SKM-1 (cell line): Measurements from ENCODE around the gene CRACDL.

Experiments used
- DNase-seq: peaks from one replicate; lab custom pipeline; 2025; ENCODE audit not compliant: unreplicated experiment; lab: John Stamatoyannopoulos, UW

Gene CRACDL

DNA sequence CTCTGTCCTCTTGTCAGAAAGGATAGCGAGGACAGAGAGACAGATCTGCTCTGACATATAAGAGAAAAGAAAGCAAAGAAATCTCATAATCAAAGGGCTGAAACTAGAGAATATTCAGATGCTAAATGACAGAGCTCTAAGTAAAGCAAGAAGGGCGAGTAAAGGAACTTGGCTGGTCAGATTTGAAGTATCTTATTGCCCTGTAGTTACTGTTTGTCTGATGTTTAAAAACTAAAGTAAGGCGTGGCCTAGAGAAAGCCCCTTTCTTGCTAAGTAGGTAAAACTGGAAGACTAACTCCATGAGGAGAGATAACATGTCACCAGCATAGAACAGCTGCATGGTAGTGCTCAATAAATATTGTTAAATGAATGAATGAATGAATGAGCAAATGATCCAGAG is 70.0 kb downstream of the CRACDL start:
- DNase-seq, result no peak

- DNase-seq, result no peak
Observed at GRCh38 chr2:98861601-98862000, 74.4 kb downstream of the CRACDL start.

DNA sequence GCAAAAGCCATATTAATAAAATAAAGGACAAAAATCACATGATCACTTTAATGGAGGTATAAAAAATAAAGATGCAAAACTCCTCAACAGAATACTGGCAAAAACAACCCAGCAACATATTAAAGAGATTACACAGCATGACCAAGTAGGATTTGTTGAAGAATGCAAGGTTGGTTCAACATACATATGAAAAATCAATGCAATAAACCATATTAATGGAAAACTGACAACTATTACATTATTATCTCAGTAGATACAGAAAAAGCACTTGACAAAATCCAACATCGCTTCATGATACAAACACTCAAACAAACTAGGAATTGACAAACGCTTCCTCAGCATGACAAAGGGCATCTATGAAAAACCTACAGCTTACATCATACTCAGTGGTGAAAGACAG is 76.7 kb downstream of the CRACDL start:
- no peak for DNase-seq

DNA sequence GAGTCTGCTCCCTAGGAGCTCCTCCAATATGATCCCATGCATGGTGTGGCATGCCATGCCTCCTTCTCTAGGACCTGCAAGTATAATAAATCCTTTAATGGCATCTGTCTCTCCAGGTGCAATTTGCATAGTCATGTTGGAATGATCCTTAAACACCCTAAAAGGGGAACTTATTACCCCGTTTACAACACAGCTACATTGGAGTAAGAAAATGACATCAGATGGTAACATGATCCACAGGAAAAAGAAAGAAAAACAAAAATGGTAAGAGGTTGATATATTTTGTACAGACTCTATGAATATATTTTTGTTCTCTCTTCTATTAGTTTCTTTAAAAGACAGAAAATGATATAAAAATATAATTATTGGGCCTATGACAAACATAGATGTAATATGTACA is 79.0 kb downstream of the CRACDL start:
- DNase-seq, result no peak

- no peak for DNase-seq
Observed at GRCh38 chr2:98854682-98855081, 81.3 kb downstream of the CRACDL start.

- DNase-seq, result no peak
Observed at GRCh38 chr2:98852932-98853331, 83.1 kb downstream of the CRACDL start.

DNA sequence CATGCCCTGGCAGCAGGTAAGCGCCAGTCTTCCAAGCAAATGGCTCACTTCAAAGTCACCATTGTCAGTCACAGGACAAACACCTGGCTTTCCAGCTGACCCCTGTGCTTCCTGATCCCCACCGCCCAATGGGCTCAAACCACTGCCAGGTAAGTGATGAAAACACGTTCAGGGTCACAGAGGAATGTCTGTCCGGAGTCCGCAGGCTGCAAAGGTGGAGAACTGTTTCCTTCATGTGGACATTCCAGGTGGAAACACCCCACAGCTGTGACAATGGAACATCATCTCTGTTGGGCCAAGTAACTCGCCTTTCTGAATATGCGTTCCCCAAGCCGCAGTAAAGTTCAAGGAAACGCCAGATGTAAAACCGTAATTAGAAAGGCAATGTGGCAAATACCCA is 86.0 kb downstream of the CRACDL start:
- no peak for DNase-seq

DNA sequence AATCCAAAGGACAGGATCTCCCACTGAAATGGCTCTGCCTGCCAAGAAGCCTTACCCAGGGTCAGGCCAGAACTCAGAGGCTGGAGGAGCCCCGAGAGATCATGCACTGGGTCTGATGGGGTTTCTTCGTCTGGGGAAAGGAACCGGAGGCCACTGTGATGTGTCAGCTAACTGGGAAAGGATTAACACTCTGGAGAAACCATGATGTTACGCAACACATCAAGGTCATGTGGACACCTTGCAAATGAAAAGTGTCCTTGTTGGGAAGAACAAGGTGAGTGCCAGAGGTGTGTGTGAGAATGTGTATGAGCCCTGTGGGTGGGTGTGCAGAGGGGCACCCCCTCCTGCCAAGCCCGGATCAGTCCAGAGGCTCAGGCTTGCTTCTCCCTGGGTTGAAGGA is 86.9 kb downstream of the CRACDL start:
- DNase-seq, result no peak

- DNase-seq, result no peak
Observed at GRCh38 chr2:98847853-98848252, 88.2 kb downstream of the CRACDL start.

- DNase-seq, result no peak
Observed at GRCh38 chr2:98846041-98846440, 90.0 kb downstream of the CRACDL start.

GRCh38 chr2:98842136-98842535 is 93.9 kb downstream of the CRACDL start:
- no peak for DNase-seq

GRCh38 chr2:98839292-98839691 is 96.7 kb downstream of the CRACDL start:
- DNase-seq, result no peak

- no peak for DNase-seq
Observed at GRCh38 chr2:98835831-98836385, 100.1 kb downstream of the CRACDL start.

DNA sequence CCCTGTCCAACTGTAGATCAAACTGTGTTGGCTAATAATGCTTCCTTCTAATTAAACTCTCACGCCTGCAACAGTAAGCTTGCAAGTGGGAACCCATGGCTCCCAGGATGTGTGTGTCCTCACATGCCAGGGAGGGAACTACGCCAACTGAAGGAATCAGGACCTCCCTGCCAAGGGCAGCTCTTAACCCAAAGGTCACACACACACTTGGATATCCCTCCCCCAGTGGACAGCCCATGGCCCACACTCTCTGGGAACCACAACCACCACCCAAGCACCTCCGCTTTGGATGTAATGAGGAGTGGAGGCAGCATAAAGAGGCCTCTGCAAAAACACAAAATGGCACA is 102.1 kb downstream of the CRACDL start:
- no peak for DNase-seq

GRCh38 chr2:98833172-98833916 is 102.7 kb downstream of the CRACDL start:
- DNase-seq, result no peak

DNA sequence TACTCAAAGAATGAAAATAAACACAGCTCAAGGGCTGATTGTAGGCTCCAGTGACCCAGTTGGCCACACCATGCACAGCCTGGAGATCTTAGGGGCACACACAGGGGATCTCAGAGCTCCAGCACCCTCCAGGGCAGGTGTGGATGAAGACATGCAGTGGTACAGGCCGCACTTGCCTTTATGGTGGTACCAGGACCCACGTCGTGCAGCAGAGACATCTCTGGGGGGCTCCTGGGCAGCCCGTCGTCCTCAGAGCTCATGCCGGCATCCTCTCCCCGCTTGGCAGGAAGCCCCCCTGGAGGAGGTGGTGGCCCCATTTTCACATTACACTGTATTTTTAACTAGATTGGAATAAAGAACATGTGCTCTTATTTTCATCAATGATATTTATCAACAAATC is 103.9 kb downstream of the CRACDL start:
- DNase-seq, result no peak

DNA sequence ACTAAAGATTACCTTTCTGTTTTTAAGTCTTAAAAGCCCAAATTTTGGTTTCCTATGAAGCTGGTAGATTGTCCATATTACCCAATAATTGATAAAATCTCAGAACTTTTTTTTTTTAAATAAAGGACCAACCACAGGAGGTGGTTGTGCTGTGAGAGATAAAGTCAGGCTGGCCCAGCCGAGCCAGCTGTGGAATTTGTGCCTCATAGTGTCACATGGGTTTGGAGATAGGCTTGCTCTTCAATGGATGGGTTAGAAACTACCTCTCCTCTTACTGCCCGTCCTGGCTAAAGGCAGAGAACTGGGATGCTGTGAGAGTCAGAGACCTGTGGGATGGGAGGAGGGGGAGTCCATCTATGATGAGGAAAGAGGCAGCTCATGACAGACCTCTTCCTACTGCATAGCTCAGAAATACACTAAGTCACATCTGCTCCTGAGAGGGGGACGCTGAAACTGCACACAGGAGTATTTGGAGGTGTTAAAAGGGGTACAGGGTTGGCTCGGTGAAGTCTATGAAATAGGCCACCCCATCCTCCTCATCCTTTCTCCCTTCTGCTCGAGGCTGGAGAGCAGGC is 105.4 kb downstream of the CRACDL start:
- no peak for DNase-seq

DNA sequence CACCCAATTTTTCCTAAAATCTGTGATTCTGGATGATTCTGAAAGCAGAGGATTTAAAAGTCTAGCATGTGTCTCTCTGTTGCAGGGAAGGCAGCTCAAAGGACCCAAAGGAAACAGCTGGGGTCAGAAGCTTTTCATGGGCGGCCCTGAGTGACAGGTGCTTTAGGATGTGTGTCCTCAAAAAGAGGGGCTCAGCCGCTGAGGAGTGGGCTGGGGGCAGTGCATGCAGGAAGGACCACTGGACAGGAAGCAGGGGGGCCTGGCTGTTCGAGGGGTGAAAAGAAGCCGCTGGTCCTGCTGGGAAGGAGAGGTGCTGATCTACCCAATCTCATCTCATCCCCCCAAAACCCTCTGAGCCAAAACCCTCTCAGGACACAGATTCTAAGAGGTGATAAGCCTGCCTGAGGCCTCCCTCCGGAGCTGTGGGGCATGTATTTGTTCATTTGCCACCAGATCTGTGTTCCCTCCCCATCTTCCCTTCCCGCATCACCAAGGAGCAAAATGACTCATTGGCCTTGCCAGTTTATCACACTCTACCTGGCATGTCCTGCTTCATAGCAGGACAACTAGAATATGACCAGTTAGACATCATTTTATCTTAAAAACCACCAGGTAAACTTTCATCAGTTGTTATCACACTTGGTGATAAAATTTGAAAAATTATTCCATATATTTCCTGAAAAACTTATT is 106.3 kb downstream of the CRACDL start:
- DNase-seq, result no peak

DNA sequence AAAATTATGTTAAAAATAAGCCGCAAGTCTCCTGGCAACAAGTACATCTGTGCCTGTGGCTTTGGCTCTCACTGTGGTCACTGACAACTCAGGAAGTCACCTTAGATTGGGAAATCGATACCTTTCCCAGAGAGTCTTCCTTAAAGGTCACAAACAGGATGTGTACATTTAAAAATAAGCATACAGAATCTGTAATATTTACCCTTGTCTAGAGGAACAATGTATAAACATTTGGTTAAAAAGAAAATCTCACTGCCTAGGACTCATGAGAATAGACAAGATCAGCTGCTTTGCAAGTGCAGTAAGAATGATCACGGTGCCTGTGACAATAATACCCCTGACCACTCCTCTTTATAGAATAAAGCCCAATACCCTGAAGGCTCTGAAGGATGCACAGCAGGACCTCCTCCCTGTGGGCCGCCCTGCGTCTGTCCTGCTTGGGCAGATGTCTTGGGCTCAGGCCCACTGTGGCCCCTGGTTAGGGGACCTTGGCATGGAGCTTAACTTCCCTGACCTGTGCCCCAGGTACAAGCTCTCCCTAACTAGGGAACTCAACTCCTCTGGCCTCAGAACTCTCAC is 107.1 kb downstream of the CRACDL start:
- DNase-seq, result peak; percentile 18

GRCh38 chr2:98828369-98828744 is 107.7 kb downstream of the CRACDL start:
- no peak for DNase-seq

DNA sequence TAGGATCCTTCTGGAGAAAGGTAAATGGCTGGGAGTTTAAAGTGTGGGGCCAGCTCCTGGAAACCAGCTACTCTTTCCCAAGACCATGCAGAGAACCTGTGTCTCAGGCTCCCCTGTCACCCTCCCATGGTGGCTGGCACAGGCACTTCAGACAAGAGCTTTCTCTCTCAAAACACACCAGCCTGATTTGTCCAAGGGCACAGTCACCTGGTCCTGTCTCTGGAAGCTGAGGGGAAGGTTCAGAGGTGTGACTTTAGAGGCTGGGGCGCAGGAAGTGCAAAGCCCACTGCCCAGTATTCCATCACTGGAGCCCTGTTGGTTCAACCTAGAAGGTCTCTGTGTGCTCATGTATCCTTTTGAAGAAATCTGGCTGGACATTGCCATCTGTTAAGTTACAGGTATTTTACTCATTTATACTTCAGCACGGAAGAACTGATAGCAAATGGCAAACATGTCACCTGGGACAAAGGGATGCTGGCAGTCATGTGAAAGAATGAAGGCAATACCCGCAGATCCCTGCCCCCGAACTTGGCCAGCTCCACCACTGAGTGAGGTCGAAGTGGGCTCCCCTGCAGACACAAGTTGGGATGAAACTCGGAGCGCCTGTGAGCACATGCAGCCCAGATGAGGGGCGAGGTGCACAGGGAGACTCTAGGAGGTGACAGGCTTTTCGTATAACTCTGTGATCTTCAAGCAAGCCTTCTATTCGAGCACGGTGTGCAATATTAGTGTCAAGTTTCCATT is 108.2 kb downstream of the CRACDL start:
- DNase-seq, result no peak
